WTC11 (cell line): Measurements from ENCODE around the gene IL5RA. TPM values are rescaled to one million over a fixed set of nuclear protein-coding genes. Genes with fewer than 3 reads are reported as not detected.

ENCODE experiments used
- ATAC-seq: fragments of 200-7000 bp; cut with Tn5 transposase; 2 replicates; pipeline ENCODE4 v1.10.0; 2021; ENCODE audit warnings: mild to moderate bottlenecking, moderate library complexity
- CTCF ChIA-PET: fragments of 300-600 bp; sonication (Branson Sonifier 250); formaldehyde crosslinking; loops from one replicate; lab custom pipeline; 2021; ENCODE audit warnings: antibody characterized with exemption; lab: Charles Lee
- POLR2A ChIA-PET: fragments of 350-600 bp; sonication (Branson Sonifier 250); formaldehyde crosslinking; loops from one replicate; lab custom pipeline; 2021; ENCODE audit warnings: antibody characterized with exemption; lab: Charles Lee
- DNase-seq: peaks from one replicate; pipeline ENCODE4 v3.0.0; 2021; ENCODE audit warnings: low spot score
- H3K27ac Mint-ChIP-seq: 2 replicates; pipeline ENCODE4 v1.8.0; 2021; ENCODE audit warnings: mixed read lengths
- H3K27me3 Mint-ChIP-seq: 2 replicates; pipeline ENCODE4 v1.8.0; 2021; ENCODE audit warnings: low read depth, mild to moderate bottlenecking, moderate library complexity, mixed read lengths
- H3K36me3 Mint-ChIP-seq: 2 replicates; pipeline ENCODE4 v1.8.0; 2021; ENCODE audit warnings: mixed read lengths
- H3K4me1 Mint-ChIP-seq: 2 replicates; pipeline ENCODE4 v1.8.0; 2022; ENCODE audit warnings: mixed read lengths
- H3K4me3 Mint-ChIP-seq: 2 replicates; pipeline ENCODE4 v1.8.0; 2021; ENCODE audit warnings: mild to moderate bottlenecking, moderate library complexity, mixed read lengths
- H3K9me3 Mint-ChIP-seq: 2 replicates; pipeline ENCODE4 v1.8.0; 2021; ENCODE audit warnings: mixed read lengths
- CREM ChIP-seq: sonication (generic); formaldehyde crosslinking; IDR thresholded peaks from 2 replicates; pipeline ENCODE4 v1.8.1; 2022; ENCODE audit warnings: mild to moderate bottlenecking, missing genetic modification reagents, moderate library complexity
- JAZF1 ChIP-seq: fragments of 250-450 bp; sonication (Bioruptor Pico); IDR thresholded peaks from 2 replicates; pipeline ENCODE4 v1.9.0; 2021; ENCODE audit warnings: moderate library complexity, mild to moderate bottlenecking, inconsistent platforms
- KAT7 ChIP-seq: sonication (generic); formaldehyde crosslinking; IDR thresholded peaks from 2 replicates; pipeline ENCODE4 v1.8.1; 2023; ENCODE audit warnings: missing genetic modification reagents, mild to moderate bottlenecking, borderline replicate concordance
- MYBL2 ChIP-seq: sonication (generic); formaldehyde crosslinking; IDR thresholded peaks from 2 replicates; pipeline ENCODE4 v1.8.1; 2023; ENCODE audit warnings: mild to moderate bottlenecking, moderate library complexity, missing genetic modification reagents
- NFYB ChIP-seq: sonication (generic); formaldehyde crosslinking; conservative IDR thresholded peaks from 2 replicates; pipeline ENCODE4 v1.8.0; 2022; ENCODE audit warnings: low read depth, missing genetic modification reagents
- RORB ChIP-seq: fragments of 250-450 bp; sonication (Bioruptor Pico); IDR thresholded peaks from 2 replicates; pipeline ENCODE4 v1.9.0; 2021; ENCODE audit warnings: mild to moderate bottlenecking
- SMAD4 ChIP-seq: sonication (generic); formaldehyde crosslinking; IDR thresholded peaks from 2 replicates; pipeline ENCODE4 v1.8.0; 2022; ENCODE audit warnings: mild to moderate bottlenecking, missing genetic modification reagents
- SP1 ChIP-seq: sonication (generic); formaldehyde crosslinking; conservative IDR thresholded peaks from 2 replicates; pipeline ENCODE4 v1.8.1; 2022; ENCODE audit warnings: missing genetic modification reagents
- TP53 ChIP-seq: sonication (generic); formaldehyde crosslinking; IDR thresholded peaks from 2 replicates; pipeline ENCODE4 v1.8.1; 2023; ENCODE audit warnings: mild to moderate bottlenecking, missing genetic modification reagents
- ZNF138 ChIP-seq: sonication (generic); formaldehyde crosslinking; conservative IDR thresholded peaks from 2 replicates; pipeline ENCODE4 v1.8.1; 2022; ENCODE audit warnings: mild to moderate bottlenecking, moderate library complexity, missing genetic modification reagents
- total RNA-seq: library from RNA; stranded (reverse); gene quantifications from 3 replicates; pipeline ENCODE4 v1.2.3, GENCODE V29; 2021
- TF ChIP-seq, protein P1 (sequence below): fragments of 250-450 bp; sonication (Bioruptor Pico); IDR thresholded peaks from 2 replicates; pipeline ENCODE4 v1.9.0; 2021; ENCODE audit warnings: mild to moderate bottlenecking
- TF ChIP-seq, protein P2 (sequence below): fragments of 250-450 bp; sonication (Bioruptor Pico); IDR thresholded peaks from 2 replicates; pipeline ENCODE4 v1.9.0; 2021; ENCODE audit warnings: moderate library complexity, mild to moderate bottlenecking, inconsistent platforms, borderline replicate concordance
- TF ChIP-seq, protein P3 (sequence below): fragments of 200-600 bp; IDR thresholded peaks from 2 replicates; pipeline ENCODE4 v1.8.0; 2022; ENCODE audit warnings: antibody characterized with exemption
- TF ChIP-seq, protein P4 (sequence below): sonication (generic); formaldehyde crosslinking; IDR thresholded peaks from 2 replicates; pipeline ENCODE4 v1.8.1; 2023; ENCODE audit warnings: mild to moderate bottlenecking, missing genetic modification reagents, moderate library complexity
- TF ChIP-seq, protein P5 (sequence below): sonication (generic); formaldehyde crosslinking; IDR thresholded peaks from 2 replicates; pipeline ENCODE4 v1.8.0; 2023; ENCODE audit warnings: missing genetic modification reagents, mild to moderate bottlenecking, borderline replicate concordance
- TF ChIP-seq, protein P6 (sequence below): fragments of 250-450 bp; sonication (Bioruptor Pico); conservative IDR thresholded peaks from 2 replicates; pipeline ENCODE4 v1.9.0; 2021; ENCODE audit warnings: mild to moderate bottlenecking
- TF ChIP-seq, protein P7 (sequence below): sonication (generic); formaldehyde crosslinking; conservative IDR thresholded peaks from 2 replicates; pipeline ENCODE4 v1.8.1; 2022; ENCODE audit warnings: mild to moderate bottlenecking, missing genetic modification reagents
- TF ChIP-seq, protein P8 (sequence below): sonication (generic); formaldehyde crosslinking; IDR thresholded peaks from 2 replicates; pipeline ENCODE4 v1.8.1; 2023; ENCODE audit warnings: mild to moderate bottlenecking, moderate library complexity, missing genetic modification reagents

The IL5RA gene
- total RNA-seq, 1 experiment from 2014 or later = not detected

DNA sequence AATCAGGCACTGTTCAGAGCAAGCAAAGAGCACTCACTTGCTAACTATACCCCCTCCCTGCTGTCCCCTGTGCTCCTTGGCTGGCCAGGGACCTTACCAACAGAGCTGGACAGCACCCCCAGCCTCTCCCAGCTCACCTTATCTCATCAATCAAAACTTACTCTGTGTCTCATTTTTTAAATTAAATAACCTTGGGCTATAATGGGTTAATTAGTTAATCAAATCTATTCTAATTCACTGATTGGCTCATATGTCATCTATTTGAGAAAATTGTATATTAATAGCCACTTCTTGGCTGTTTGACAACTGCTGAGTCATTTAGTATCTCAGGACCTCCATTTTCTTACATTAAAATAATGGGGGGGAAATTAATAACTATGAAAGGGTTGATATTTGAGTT, 22.9 kb downstream of the IL5RA start (continued):
- TF ChIP-seq, protein P1, sequence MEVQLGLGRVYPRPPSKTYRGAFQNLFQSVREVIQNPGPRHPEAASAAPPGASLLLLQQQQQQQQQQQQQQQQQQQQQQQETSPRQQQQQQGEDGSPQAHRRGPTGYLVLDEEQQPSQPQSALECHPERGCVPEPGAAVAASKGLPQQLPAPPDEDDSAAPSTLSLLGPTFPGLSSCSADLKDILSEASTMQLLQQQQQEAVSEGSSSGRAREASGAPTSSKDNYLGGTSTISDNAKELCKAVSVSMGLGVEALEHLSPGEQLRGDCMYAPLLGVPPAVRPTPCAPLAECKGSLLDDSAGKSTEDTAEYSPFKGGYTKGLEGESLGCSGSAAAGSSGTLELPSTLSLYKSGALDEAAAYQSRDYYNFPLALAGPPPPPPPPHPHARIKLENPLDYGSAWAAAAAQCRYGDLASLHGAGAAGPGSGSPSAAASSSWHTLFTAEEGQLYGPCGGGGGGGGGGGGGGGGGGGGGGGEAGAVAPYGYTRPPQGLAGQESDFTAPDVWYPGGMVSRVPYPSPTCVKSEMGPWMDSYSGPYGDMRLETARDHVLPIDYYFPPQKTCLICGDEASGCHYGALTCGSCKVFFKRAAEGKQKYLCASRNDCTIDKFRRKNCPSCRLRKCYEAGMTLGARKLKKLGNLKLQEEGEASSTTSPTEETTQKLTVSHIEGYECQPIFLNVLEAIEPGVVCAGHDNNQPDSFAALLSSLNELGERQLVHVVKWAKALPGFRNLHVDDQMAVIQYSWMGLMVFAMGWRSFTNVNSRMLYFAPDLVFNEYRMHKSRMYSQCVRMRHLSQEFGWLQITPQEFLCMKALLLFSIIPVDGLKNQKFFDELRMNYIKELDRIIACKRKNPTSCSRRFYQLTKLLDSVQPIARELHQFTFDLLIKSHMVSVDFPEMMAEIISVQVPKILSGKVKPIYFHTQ (CRISPR knock-in tag) = no peak
- TF ChIP-seq MYBL2 (CRISPR knock-in tag) = no peak
- no peak for TF ChIP-seq SP1 (CRISPR knock-in tag)
- TF ChIP-seq ZNF138 (CRISPR knock-in tag) = no peak
- TF ChIP-seq, protein P2, sequence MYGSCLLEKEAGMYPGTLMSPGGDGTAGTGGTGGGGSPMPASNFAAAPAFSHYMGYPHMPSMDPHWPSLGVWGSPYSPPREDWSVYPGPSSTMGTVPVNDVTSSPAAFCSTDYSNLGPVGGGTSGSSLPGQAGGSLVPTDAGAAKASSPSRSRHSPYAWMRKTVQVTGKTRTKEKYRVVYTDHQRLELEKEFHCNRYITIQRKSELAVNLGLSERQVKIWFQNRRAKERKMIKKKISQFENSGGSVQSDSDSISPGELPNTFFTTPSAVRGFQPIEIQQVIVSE (CRISPR knock-in tag) = no peak
- TF ChIP-seq TP53 (CRISPR knock-in tag) = no peak
- no peak for TF ChIP-seq NFYB
- TF ChIP-seq, protein P3, sequence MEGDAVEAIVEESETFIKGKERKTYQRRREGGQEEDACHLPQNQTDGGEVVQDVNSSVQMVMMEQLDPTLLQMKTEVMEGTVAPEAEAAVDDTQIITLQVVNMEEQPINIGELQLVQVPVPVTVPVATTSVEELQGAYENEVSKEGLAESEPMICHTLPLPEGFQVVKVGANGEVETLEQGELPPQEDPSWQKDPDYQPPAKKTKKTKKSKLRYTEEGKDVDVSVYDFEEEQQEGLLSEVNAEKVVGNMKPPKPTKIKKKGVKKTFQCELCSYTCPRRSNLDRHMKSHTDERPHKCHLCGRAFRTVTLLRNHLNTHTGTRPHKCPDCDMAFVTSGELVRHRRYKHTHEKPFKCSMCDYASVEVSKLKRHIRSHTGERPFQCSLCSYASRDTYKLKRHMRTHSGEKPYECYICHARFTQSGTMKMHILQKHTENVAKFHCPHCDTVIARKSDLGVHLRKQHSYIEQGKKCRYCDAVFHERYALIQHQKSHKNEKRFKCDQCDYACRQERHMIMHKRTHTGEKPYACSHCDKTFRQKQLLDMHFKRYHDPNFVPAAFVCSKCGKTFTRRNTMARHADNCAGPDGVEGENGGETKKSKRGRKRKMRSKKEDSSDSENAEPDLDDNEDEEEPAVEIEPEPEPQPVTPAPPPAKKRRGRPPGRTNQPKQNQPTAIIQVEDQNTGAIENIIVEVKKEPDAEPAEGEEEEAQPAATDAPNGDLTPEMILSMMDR = no peak
- TF ChIP-seq, protein P4, sequence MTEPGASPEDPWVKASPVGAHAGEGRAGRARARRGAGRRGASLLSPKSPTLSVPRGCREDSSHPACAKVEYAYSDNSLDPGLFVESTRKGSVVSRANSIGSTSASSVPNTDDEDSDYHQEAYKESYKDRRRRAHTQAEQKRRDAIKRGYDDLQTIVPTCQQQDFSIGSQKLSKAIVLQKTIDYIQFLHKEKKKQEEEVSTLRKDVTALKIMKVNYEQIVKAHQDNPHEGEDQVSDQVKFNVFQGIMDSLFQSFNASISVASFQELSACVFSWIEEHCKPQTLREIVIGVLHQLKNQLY (CRISPR knock-in tag) = no peak
- TF ChIP-seq, protein P5, sequence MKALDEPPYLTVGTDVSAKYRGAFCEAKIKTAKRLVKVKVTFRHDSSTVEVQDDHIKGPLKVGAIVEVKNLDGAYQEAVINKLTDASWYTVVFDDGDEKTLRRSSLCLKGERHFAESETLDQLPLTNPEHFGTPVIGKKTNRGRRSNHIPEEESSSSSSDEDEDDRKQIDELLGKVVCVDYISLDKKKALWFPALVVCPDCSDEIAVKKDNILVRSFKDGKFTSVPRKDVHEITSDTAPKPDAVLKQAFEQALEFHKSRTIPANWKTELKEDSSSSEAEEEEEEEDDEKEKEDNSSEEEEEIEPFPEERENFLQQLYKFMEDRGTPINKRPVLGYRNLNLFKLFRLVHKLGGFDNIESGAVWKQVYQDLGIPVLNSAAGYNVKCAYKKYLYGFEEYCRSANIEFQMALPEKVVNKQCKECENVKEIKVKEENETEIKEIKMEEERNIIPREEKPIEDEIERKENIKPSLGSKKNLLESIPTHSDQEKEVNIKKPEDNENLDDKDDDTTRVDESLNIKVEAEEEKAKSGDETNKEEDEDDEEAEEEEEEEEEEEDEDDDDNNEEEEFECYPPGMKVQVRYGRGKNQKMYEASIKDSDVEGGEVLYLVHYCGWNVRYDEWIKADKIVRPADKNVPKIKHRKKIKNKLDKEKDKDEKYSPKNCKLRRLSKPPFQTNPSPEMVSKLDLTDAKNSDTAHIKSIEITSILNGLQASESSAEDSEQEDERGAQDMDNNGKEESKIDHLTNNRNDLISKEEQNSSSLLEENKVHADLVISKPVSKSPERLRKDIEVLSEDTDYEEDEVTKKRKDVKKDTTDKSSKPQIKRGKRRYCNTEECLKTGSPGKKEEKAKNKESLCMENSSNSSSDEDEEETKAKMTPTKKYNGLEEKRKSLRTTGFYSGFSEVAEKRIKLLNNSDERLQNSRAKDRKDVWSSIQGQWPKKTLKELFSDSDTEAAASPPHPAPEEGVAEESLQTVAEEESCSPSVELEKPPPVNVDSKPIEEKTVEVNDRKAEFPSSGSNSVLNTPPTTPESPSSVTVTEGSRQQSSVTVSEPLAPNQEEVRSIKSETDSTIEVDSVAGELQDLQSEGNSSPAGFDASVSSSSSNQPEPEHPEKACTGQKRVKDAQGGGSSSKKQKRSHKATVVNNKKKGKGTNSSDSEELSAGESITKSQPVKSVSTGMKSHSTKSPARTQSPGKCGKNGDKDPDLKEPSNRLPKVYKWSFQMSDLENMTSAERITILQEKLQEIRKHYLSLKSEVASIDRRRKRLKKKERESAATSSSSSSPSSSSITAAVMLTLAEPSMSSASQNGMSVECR (CRISPR knock-in tag) = no peak

DNA sequence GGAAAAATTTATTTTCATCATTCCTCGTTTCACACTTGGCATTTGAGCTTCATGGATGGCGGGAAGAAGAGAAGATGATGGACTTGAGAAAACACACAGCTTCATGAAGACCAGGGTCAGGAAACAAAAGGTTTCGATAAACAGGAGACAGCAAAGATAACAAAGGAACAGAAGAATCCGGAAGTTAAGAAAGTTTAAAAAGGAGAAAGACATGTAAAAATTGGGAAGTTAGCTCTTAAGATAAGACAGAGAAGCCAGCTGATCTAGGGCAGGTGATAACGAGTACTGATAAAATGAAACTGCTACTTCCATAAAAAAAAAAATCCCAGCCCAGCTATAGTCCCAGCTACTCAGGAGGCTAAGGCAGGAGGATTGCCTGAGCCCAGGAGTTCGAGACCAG, 23.9 kb downstream of the IL5RA start:
- DNase-seq (no peak), ATAC-seq (no peak)
- Mint-ChIP-seq H3K27me3 (peaks cover 7% of the 10 kb centered on the region), H3K9me3 (peaks cover 61% of the 10 kb centered on the region), H3K36me3 (peaks cover 42% of the 10 kb centered on the region), H3K27ac (no peak overlapping the region), H3K4me1 (peaks cover 14% of the 10 kb centered on the region), H3K4me3 (no peak overlapping the region)
- CTCF ChIA-PET = no interaction called here
- POLR2A ChIA-PET = no interaction called here
- TF ChIP-seq, protein P6, sequence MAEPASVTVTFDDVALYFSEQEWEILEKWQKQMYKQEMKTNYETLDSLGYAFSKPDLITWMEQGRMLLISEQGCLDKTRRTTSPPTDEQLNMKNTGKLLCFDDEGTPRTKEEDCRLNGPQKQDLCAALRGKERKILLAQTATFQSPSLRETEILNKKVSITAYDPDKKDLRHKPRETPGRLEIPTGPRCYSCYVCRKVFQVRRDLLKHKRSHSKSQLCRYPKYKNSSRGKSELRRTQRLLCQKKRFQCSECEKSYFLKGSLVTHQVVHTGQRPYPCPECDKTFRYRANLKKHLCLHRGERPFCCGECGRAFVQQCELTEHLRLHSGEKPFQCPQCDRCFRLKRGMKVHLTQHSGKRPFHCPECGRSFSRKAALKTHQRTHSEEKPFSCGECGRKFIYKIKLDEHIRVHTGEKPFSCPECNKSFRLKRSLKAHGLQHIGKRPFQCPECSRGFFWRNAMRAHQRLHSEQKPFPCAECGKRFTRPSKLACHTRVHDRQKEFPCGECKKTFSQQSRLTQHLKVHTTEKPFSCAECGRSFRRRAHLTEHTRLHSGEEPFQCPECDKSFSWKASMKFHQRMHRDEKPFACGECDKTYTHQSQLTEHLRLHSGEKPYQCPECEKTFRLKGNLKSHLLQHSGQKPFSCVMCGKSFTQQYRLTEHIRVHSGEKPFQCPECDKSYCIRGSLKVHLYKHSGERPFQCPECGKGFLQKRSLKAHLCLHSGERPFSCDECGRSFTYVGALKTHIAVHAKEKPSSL (CRISPR knock-in tag) = no peak
- TF ChIP-seq RORB (CRISPR knock-in tag) (no peak), CREM (CRISPR knock-in tag) (no peak), SP1 (CRISPR knock-in tag) (no peak), JAZF1 (CRISPR knock-in tag) (no peak), KAT7 (no peak), SMAD4 (CRISPR knock-in tag) (no peak)
- TF ChIP-seq, protein P7, sequence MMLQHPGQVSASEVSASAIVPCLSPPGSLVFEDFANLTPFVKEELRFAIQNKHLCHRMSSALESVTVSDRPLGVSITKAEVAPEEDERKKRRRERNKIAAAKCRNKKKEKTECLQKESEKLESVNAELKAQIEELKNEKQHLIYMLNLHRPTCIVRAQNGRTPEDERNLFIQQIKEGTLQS (CRISPR knock-in tag) = no peak
- TF ChIP-seq, protein P8, sequence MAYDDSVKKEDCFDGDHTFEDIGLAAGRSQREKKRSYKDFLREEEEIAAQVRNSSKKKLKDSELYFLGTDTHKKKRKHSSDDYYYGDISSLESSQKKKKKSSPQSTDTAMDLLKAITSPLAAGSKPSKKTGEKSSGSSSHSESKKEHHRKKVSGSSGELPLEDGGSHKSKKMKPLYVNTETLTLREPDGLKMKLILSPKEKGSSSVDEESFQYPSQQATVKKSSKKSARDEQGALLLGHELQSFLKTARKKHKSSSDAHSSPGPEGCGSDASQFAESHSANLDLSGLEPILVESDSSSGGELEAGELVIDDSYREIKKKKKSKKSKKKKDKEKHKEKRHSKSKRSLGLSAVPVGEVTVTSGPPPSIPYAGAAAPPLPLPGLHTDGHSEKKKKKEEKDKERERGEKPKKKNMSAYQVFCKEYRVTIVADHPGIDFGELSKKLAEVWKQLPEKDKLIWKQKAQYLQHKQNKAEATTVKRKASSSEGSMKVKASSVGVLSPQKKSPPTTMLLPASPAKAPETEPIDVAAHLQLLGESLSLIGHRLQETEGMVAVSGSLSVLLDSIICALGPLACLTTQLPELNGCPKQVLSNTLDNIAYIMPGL = no peak
- TF ChIP-seq, protein P1 (CRISPR knock-in tag) = no peak
